WI38 (cell line): ENCODE results near the gene KRTAP21-2.

Experiments used
- H3K4me3 ChIP-seq: 2 replicates; pipeline ENCODE4 v1.5.1; 2011; ENCODE audit warnings: low read depth, mild to moderate bottlenecking, control low read depth, low read length
- TF ChIP-seq, protein P1 (sequence below): IDR thresholded peaks from 2 replicates; pipeline ENCODE4 v1.5.1; 2012; ENCODE audit warnings: low read depth, mild to moderate bottlenecking, control low read depth, low read length

KRTAP21-2 gene

DNA sequence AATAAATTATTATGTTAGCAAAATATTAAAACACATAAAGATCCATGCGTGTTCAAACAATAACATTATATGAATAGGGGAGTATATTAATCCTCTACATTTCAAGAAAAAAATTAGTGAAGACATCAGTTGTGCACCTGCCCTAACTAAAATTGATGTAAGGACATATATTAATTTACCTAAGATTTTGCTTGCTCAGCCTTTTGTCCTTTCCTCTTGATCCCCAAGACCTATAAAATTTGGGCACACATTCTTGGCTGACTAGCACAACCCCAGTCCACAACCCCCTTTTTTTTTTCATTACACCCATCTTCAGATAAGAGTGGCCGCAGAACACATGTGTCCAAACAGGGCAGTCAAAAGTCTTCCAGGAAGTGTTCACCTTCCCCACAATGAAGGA lies 6.6 kb downstream of the KRTAP21-2 start:
- TF ChIP-seq, protein P1, sequence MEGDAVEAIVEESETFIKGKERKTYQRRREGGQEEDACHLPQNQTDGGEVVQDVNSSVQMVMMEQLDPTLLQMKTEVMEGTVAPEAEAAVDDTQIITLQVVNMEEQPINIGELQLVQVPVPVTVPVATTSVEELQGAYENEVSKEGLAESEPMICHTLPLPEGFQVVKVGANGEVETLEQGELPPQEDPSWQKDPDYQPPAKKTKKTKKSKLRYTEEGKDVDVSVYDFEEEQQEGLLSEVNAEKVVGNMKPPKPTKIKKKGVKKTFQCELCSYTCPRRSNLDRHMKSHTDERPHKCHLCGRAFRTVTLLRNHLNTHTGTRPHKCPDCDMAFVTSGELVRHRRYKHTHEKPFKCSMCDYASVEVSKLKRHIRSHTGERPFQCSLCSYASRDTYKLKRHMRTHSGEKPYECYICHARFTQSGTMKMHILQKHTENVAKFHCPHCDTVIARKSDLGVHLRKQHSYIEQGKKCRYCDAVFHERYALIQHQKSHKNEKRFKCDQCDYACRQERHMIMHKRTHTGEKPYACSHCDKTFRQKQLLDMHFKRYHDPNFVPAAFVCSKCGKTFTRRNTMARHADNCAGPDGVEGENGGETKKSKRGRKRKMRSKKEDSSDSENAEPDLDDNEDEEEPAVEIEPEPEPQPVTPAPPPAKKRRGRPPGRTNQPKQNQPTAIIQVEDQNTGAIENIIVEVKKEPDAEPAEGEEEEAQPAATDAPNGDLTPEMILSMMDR: no peak
- no peak overlapping the region for H3K4me3 ChIP-seq

DNA sequence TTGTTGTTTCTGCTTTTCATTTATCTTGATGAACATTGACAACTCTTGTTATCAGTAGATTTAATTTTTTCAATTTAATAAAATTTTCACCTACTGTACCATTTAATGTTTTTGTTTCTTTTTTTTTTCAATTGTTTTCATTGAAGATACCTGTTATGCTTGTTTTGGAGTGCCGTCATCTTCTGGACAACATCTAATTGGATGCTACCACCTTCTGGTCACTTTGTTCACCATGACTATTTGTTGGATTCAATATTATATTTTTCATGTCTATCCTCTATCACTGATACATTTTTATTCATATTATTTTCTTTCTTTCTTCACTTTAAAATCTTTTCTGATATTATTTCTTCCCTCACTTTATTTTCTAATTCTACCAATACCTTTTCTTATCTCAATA lies 14.0 kb downstream of the KRTAP21-2 start:
- TF ChIP-seq, protein P1: no peak
- H3K4me3 ChIP-seq: no peak overlapping the region

DNA sequence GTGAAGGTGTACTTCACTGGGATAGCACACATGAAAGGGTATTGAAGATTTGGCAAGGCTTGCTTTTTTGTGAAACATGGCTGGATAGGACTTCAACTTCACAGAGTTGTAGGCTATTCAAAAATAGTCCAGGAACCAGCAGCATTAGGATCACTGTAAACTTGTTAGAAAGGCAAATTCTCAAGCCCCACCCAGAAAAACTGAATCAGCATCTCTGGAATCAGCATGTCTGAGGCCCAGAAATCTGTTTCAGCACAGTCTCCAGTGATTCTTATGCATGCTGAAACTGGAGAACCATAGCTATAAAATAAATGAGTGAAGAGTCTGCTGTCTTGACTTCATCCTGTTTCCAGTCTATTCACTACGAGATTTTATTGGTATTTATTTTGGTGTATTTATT lies 20.3 kb downstream of the KRTAP21-2 start:
- no peak overlapping the region for H3K4me3 ChIP-seq
- TF ChIP-seq, protein P1: no peak

DNA sequence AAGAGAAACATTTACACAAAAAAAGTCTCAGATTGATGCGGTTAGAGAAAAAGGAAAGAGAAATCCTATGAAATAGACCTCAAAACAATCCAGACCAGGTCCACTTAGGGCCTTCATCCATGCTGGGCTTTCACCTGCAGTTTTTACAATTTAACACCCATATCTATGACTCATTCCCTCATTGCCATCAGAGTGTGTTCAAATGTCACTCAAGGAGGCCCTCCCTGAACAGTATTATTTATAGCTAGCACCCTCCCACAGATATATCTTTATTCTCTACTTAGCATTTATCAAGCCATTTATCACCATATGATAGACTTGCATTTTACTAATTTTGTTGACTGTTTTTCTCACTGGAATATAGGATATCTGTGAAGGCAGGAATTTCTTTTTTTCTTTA lies 27.7 kb downstream of the KRTAP21-2 start:
- TF ChIP-seq, protein P1: no peak
- H3K4me3 ChIP-seq: no peak overlapping the region

DNA sequence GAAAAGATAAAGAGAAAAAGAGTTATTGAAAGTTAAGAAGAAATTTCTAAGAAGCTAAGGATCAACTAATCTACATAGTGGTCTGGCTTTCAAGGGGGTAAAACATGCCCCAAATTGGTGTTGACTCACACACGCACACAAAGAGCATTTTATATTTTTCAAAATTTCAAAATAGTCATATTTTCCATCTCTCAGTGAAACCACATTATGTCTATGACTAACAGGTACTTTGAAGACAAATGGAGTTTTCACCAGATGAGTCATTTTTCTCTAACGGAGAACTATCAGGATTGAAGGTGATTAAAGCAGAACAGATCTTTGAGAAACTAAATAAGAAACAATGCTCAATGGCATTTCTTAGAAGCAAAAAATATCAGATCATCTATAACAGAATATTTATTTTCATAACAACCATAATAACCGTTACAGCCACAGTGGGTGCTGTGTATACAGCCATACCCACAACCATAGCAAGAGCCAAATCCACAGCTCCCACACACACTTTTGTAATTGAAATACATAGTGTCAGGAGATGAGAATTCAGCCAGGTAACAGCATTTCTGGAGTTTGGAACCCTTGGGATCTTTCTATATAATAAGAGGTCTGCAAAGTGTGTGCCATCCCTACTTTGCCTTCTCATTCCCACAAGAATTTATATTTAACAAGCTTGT lies 28.7 kb downstream of the KRTAP21-2 start, which contains the start of gene KRTAP21-3:
Gene KRTAP21-3, minus strand, starts transcription at position 539 of the 671 bp plus-strand sequence. Its CDS starts 18 bp downstream, at position 521.
- H3K4me3 ChIP-seq: no peak within 1 kb of the TSS

DNA sequence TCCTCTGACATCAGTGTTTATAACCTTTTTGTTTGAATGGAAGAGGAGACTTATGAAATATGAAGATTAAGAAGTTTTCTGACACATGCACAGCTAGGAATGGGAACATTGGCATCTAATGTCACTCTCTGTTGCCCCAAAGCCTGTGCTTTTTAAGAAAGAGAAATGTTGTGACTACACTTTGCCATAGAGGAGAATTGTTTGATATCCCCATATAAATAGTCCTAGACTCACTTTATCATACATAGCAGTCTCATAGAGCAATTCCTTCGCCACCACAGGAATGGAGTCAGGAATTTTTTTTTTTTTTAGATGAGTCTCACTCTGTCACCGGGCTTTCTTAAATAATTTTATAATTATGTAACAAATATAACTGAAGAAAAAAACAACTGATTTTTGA lies 30.0 kb downstream of the KRTAP21-2 start:
- H3K4me3 ChIP-seq: no peak overlapping the region
- TF ChIP-seq, protein P1: no peak

More for the DNA sequence above, 28.7 kb downstream of the KRTAP21-2 start, which contains the start of gene KRTAP21-3:
- TF ChIP-seq, protein P1: no peak

DNA sequence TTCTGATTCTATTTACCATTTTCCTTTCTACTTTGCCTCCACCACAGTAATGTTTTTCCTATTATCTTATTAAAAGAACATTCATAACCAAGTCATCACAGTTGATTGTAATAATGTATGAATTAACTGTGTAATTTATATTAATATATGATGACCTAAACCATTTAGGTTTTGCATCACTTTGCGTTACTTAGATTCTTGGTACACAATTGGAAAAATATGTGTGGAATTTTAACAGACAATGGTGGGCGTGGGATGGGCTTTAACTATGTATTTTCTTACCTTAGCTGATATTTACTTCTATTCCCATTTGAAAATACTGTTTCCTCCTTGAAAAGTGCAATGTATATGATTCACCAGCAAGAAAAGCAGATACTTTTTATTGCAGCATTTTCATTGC lies 32.1 kb downstream of the KRTAP21-2 start:
- TF ChIP-seq, protein P1: no peak

More for the DNA sequence above, 32.1 kb downstream of the KRTAP21-2 start:
- H3K4me3 ChIP-seq: no peak overlapping the region
